RWPE2 (cell line): ENCODE data around the gene KRT33A.

ENCODE experiments used
- ATAC-seq: fragments of 200-7000 bp; cut with Tn5 transposase; 3 replicates; pipeline ENCODE4 v1.9.1; 2021; ENCODE audit warnings: low read depth
- DNase-seq: peaks from one replicate; pipeline ENCODE4 v3.0.0-alpha.2; 2020; ENCODE audit warnings: low spot score
- H3K27ac ChIP-seq: fragments of 450-650 bp; 2 replicates; pipeline ENCODE4 v1.5.1; 2017; ENCODE audit warnings: mild to moderate bottlenecking; ENCODE audit not compliant: poor library complexity, severe bottlenecking
- H3K27me3 ChIP-seq: fragments of 250-450 bp; sonication (Bioruptor Pico); 2 replicates; pipeline ENCODE4 v1.5.1; 2021; ENCODE audit warnings: mild to moderate bottlenecking, moderate library complexity; ENCODE audit not compliant: insufficient read depth, poor library complexity, severe bottlenecking
- H3K36me3 ChIP-seq: fragments of 250-450 bp; sonication (Bioruptor Pico); 2 replicates; pipeline ENCODE4 v1.5.1; 2020; ENCODE audit warnings: low read depth, mild to moderate bottlenecking, moderate library complexity
- H3K4me1 ChIP-seq: fragments of 250-450 bp; sonication (Bioruptor Pico); 2 replicates; pipeline ENCODE4 v1.5.1; 2021; ENCODE audit warnings: mild to moderate bottlenecking, moderate library complexity; ENCODE audit not compliant: insufficient read depth, poor library complexity, severe bottlenecking
- H3K4me3 ChIP-seq: fragments of 250-450 bp; sonication (Bioruptor Pico); 2 replicates; pipeline ENCODE4 v1.5.1; 2021; ENCODE audit warnings: mild to moderate bottlenecking, moderate library complexity; ENCODE audit not compliant: severe bottlenecking
- H3K9me3 ChIP-seq: fragments of 250-450 bp; sonication (Bioruptor Pico); 2 replicates; pipeline ENCODE4 v1.5.1; 2021; ENCODE audit warnings: mild to moderate bottlenecking, moderate library complexity; ENCODE audit not compliant: severe bottlenecking
- TF ChIP-seq, protein P1 (sequence below): fragments of 450-650 bp; IDR thresholded peaks from one replicate; pipeline ENCODE4 v1.5.1; 2017; ENCODE audit warnings: mild to moderate bottlenecking, moderate library complexity; ENCODE audit not compliant: poor library complexity, severe bottlenecking

Gene KRT33A

GRCh38 chr17:41366070-41366469 is 15.4 kb upstream of the KRT33A start:
- Histone ChIP-seq H3K4me1 (peaks cover 15% of the 10 kb centered on the region), H3K27ac (no peak overlapping the region), H3K9me3 (no peaks in the 10 kb centered on the region), H3K4me3 (no peak overlapping the region), H3K27me3 (no peaks in the 10 kb centered on the region), H3K36me3 (no peaks in the 10 kb centered on the region)
- TF ChIP-seq, protein P1, sequence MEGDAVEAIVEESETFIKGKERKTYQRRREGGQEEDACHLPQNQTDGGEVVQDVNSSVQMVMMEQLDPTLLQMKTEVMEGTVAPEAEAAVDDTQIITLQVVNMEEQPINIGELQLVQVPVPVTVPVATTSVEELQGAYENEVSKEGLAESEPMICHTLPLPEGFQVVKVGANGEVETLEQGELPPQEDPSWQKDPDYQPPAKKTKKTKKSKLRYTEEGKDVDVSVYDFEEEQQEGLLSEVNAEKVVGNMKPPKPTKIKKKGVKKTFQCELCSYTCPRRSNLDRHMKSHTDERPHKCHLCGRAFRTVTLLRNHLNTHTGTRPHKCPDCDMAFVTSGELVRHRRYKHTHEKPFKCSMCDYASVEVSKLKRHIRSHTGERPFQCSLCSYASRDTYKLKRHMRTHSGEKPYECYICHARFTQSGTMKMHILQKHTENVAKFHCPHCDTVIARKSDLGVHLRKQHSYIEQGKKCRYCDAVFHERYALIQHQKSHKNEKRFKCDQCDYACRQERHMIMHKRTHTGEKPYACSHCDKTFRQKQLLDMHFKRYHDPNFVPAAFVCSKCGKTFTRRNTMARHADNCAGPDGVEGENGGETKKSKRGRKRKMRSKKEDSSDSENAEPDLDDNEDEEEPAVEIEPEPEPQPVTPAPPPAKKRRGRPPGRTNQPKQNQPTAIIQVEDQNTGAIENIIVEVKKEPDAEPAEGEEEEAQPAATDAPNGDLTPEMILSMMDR = no peak
- DNase-seq (no peak), ATAC-seq (no peak)

GRCh38 chr17:41363881-41364280 is 13.3 kb upstream of the KRT33A start:
- Histone ChIP-seq H3K4me3 (no peak overlapping the region), H3K27ac (no peak overlapping the region), H3K4me1 (peaks cover 19% of the 10 kb centered on the region), H3K9me3 (no peaks in the 10 kb centered on the region), H3K27me3 (no peaks in the 10 kb centered on the region), H3K36me3 (no peaks in the 10 kb centered on the region)
- TF ChIP-seq, protein P1 = no peak
- DNase-seq (no peak), ATAC-seq (no peak)

DNA sequence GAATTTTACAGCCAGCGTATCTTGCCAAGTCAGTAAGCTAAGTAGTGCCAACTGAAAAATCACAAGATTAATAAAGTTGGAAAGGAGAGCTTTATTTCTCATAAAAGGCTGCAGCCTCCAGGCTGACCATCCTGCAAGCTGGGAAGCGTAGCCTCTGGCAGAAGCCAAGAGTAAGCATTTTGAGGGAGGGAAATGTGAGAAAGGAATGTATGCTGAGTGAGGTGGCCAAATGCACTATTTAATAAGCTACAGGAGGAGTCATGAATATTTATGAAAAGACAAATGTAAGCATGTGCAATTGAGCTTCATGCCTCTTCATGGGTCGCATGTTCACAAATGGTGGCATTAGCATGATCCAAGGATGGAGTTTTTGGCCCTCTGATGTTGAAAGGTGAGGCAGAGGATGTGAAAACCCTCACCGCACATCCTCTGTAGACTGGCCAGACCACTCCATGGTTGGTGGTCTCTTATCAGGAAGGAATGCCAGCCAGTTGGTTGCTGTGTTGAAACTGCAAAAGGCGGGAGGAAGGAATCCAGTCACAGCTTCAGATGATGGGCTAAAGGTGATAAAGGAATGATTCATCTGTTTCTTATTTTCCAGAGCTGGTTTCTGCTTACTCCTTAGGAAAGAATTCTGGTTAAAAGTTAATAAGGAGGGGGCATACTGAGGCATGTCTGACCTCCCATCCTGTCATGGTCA is 9.8 kb upstream of the KRT33A start:
- DNase-seq (no peak), ATAC-seq (peak; percentile 72)
- TF ChIP-seq, protein P1 = no peak
- Histone ChIP-seq H3K27me3 (no peaks in the 10 kb centered on the region), H3K36me3 (peaks cover 4% of the 10 kb centered on the region; the same call in 1 of the 2 replicates), H3K9me3 (peaks cover 2% of the 10 kb centered on the region), H3K4me3 (no peak overlapping the region), H3K27ac (no peak overlapping the region), H3K4me1 (peaks cover 3% of the 10 kb centered on the region)

GRCh38 chr17:41354536-41354935 is 3.9 kb upstream of the KRT33A start:
- peaks cover 28% of the 10 kb centered on the region for H3K4me1 ChIP-seq
- H3K27ac ChIP-seq = no peak overlapping the region
- H3K4me3 ChIP-seq = no peak overlapping the region
- no peak for DNase-seq
- H3K36me3 ChIP-seq = peaks cover 5% of the 10 kb centered on the region; the same call in 1 of the 2 replicates
- TF ChIP-seq, protein P1 = no peak
- H3K27me3 ChIP-seq = no peaks in the 10 kb centered on the region
- ATAC-seq = no peak
- peaks cover 2% of the 10 kb centered on the region for H3K9me3 ChIP-seq
